BLaER1 treated with 17β-estradiol and CSF1 and Interleukin-3, amounts not matched to agents 10 nM and 100 nM (cell line): ENCODE data around the gene ERFL.

Source experiments
- H3K27ac ChIP-seq, 11 experiments: shearing (Covaris generic); formaldehyde crosslinking; 2 replicates each; pipeline ENCODE4 v1.8.1; 2022
- H3K27me3 ChIP-seq, 11 experiments: shearing (Covaris generic); formaldehyde crosslinking; 2 replicates each; pipeline ENCODE4 v1.8.1; 2022
- H3K36me3 ChIP-seq, 11 experiments: shearing (Covaris generic); formaldehyde crosslinking; 2 replicates each; pipeline ENCODE4 v1.8.1; 2022
- H3K4me1 ChIP-seq, 10 experiments: shearing (Covaris generic); formaldehyde crosslinking; 2 replicates each; pipeline ENCODE4 v1.8.1; 2022
- H3K4me2 ChIP-seq, 11 experiments: shearing (Covaris generic); formaldehyde crosslinking; 2 replicates each; pipeline ENCODE4 v1.8.1; 2022
- H3K4me3 ChIP-seq, 10 experiments: shearing (Covaris generic); formaldehyde crosslinking; 2 replicates each; pipeline ENCODE4 v1.8.1; 2022
- H3K9ac ChIP-seq, 11 experiments: shearing (Covaris generic); formaldehyde crosslinking; 2 replicates each; pipeline ENCODE4 v1.8.1; 2022
- H3K9me3 ChIP-seq, 11 experiments: shearing (Covaris generic); formaldehyde crosslinking; replicated peaks in 1 of 11; 2 replicates each; pipeline ENCODE4 v1.8.1; 2022
- H4K20me1 ChIP-seq, 11 experiments: shearing (Covaris generic); formaldehyde crosslinking; 2 replicates each; pipeline ENCODE4 v1.8.1; 2022
- Cebpa-rat ChIP-seq, 11 experiments: shearing (Covaris generic); IDR thresholded peaks; 2 replicates each; pipeline ENCODE4 v1.8.1; 2022

ERFL gene

DNA sequence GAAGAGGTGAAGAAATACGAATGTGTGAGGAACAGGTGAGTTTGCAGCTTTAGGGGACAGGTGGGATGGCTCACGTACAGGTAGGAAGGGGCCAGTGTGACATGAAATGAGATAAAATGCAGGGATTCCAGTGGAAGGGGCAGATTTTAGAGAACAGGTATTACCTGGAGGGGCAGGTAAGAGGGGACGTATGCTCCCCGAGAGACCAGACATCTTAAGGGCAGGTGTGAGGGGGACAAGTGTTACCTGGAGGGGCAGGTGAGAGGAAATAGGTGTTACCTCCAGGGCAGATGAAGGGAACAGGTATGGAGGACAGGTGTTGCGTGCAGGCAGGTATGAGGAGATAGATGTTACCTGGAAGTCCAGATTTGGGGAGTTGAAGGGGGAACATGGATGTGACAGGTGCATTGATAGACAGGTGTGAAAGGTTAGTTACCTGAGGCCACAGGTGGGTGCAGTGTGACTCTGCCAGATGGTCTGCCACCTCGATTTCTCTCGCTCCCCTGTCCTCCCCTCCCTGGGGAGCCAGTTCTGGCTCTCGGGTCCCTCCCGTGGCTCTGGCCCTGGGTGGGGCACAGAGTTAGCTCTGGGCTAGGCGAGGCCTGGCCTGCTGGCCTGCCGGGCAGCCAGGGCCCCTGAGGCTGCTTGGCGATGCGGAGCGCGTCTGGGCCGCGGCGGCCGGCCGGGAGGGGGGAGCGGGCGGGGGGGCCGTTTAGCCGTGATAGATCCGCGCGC, 2.1 kb downstream of the ERFL start:
- H3K4me3 ChIP-seq, result no peak overlapping the region
- H3K9me3 ChIP-seq, result no peaks in the 10 kb centered on the region
- peaks cover 87 to 96% (median 91%) of the 10 kb centered on the region in 11 experiments for H3K27me3 ChIP-seq
- H3K27ac ChIP-seq, result no peak overlapping the region
- peaks cover 0 to 29% (median 5%) of the 10 kb centered on the region in 11 experiments; a peak in 11 of 22 replicates for H4K20me1 ChIP-seq
- peaks cover 20 to 46% (median 36%) of the 10 kb centered on the region in 10 experiments for H3K4me1 ChIP-seq
- H3K36me3 ChIP-seq, result no peaks in the 10 kb centered on the region
- no peak overlapping the region for H3K9ac ChIP-seq
- TF ChIP-seq Cebpa-rat (IDR thresholded peaks at IDR 0.05), result no peak
- no peak overlapping the region for H3K4me2 ChIP-seq

GRCh38 chr19:41925208-41926003, 2.8 kb downstream of the ERFL start:
- TF ChIP-seq Cebpa-rat (IDR thresholded peaks at IDR 0.05), result no peak
- H3K4me2 ChIP-seq, result no peak overlapping the region
- no peak overlapping the region for H3K9ac ChIP-seq
- peaks cover 19 to 46% (median 35%) of the 10 kb centered on the region in 10 experiments for H3K4me1 ChIP-seq
- H3K27me3 ChIP-seq, result peaks cover 86 to 94% (median 91%) of the 10 kb centered on the region in 11 experiments
- peaks cover 0 to 29% (median 5%) of the 10 kb centered on the region in 11 experiments; a peak in 11 of 22 replicates for H4K20me1 ChIP-seq
- no peaks in the 10 kb centered on the region for H3K36me3 ChIP-seq
- H3K27ac ChIP-seq, result no peak overlapping the region
- H3K4me3 ChIP-seq, result no peak overlapping the region
- no peaks in the 10 kb centered on the region for H3K9me3 ChIP-seq

GRCh38 chr19:41924151-41925145, 3.8 kb downstream of the ERFL start:
- peaks cover 19 to 40% (median 30%) of the 10 kb centered on the region in 10 experiments for H3K4me1 ChIP-seq
- H3K4me3 ChIP-seq, result no peak overlapping the region
- peaks cover 76 to 85% (median 82%) of the 10 kb centered on the region in 11 experiments for H3K27me3 ChIP-seq
- peaks cover 0 to 29% (median 5%) of the 10 kb centered on the region in 11 experiments; a peak in 11 of 22 replicates for H4K20me1 ChIP-seq
- H3K4me2 ChIP-seq, result no peak overlapping the region
- no peaks in the 10 kb centered on the region for H3K36me3 ChIP-seq
- no peak for TF ChIP-seq Cebpa-rat (IDR thresholded peaks at IDR 0.05)
- no peak overlapping the region for H3K9ac ChIP-seq
- no peaks in the 10 kb centered on the region for H3K9me3 ChIP-seq
- no peak overlapping the region for H3K27ac ChIP-seq

- no peak for TF ChIP-seq Cebpa-rat (IDR thresholded peaks at IDR 0.05)
- H3K4me3 ChIP-seq, result no peak overlapping the region
- no peak overlapping the region for H3K27ac ChIP-seq
- H3K9me3 ChIP-seq, result no peaks in the 10 kb centered on the region
- peaks cover 65 to 74% (median 72%) of the 10 kb centered on the region in 11 experiments for H3K27me3 ChIP-seq
- no peaks in the 10 kb centered on the region for H3K36me3 ChIP-seq
- no peak overlapping the region for H3K9ac ChIP-seq
- peaks cover 0 to 29% (median 5%) of the 10 kb centered on the region in 11 experiments; a peak in 11 of 22 replicates for H4K20me1 ChIP-seq
- H3K4me2 ChIP-seq, result peak overlapping the region in 3 of 11 experiments; percentile 7 to 18 (median 12); a peak in 2 of 22 replicates
- H3K4me1 ChIP-seq, result peaks cover 17 to 32% (median 23%) of the 10 kb centered on the region in 10 experiments
Observed at GRCh38 chr19:41923045-41923788, 5.0 kb downstream of the ERFL start.

- H3K27me3 ChIP-seq, result peaks cover 61 to 74% (median 72%) of the 10 kb centered on the region in 11 experiments
- H3K9me3 ChIP-seq, result no peaks in the 10 kb centered on the region
Observed at GRCh38 chr19:41922585-41922984, 5.7 kb downstream of the ERFL start.

DNA sequence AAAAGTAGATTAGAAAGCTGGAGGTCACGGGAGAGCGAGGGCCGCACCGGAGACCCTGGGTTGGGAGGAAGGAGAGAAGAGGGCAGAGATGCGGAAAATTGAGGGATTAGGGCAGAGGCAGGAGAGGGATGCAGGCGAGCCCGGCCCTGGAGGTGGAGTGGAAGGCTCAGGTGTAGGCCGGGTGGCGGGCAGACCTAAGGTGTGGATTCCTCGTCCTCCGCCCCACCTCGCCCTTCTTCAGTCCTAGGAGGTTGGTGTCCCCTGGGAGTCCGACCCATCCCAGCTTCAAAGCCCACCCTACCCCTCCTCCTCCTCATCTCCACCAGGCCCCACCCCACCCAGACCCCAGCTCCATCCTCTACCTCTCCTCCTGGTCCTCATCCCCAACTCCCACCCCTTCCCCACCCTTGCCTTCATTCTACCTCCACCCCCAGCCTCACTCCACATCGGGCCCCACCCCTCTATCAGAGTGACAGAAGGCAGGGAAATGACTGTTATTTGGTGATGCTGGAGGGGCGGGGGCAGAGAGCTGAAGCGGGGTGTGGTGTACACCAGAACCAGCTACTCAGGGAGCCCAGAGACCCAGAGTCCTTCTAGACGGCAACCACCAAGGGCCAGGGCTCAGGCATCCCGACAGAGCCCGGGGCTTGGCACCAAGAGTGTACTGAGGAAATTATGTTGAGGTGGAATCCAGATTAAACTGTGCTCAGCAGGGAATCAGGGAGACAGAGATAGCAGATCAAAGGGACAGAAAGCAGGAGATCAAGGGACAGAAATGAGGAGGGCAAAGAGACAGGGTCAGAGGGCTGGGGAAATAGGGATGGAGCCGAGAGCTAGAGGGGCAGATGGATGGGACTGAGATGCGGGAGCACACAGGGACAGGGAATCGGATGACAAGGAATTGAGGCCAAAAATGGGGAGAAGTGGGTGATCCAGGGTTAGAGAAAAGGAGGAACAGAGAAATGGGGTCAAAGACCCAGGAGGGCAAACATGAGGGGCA, 6.4 kb downstream of the ERFL start:
- H3K27ac ChIP-seq, result no peak overlapping the region
- no peaks in the 10 kb centered on the region for H3K9me3 ChIP-seq
- H3K27me3 ChIP-seq, result peaks cover 57 to 74% (median 72%) of the 10 kb centered on the region in 11 experiments
- H3K4me3 ChIP-seq, result peak overlapping the region in 4 of 10 experiments; percentile 16 to 48 (median 39); a peak in 8 of 20 replicates
- H4K20me1 ChIP-seq, result peaks cover 0 to 20% (median under 1%) of the 10 kb centered on the region in 11 experiments; a peak in 9 of 22 replicates
- peak overlapping the region; percentile 73 to 93 (median 86) for H3K4me2 ChIP-seq
- H3K9ac ChIP-seq, result peak overlapping the region in 9 of 11 experiments; percentile 3 to 55 (median 36); a peak in 12 of 22 replicates
- H3K4me1 ChIP-seq, result peaks cover 17 to 23% (median 21%) of the 10 kb centered on the region in 10 experiments
- TF ChIP-seq Cebpa-rat (IDR thresholded peaks at IDR 0.05), result no peak
- no peaks in the 10 kb centered on the region for H3K36me3 ChIP-seq

More at GRCh38 chr19:41922585-41922984, 5.7 kb downstream of the ERFL start:
- Histone ChIP-seq H3K4me1 (peaks cover 17 to 30% (median 23%) of the 10 kb centered on the region in 10 experiments), H3K36me3 (no peaks in the 10 kb centered on the region), H3K27ac (no peak overlapping the region), H4K20me1 (peaks cover 0 to 27% (median 5%) of the 10 kb centered on the region in 11 experiments; a peak in 11 of 22 replicates), H3K9ac (no peak overlapping the region), H3K4me2 (peak overlapping the region in 6 of 11 experiments; percentile 7 to 86 (median 26); a peak in 6 of 22 replicates), H3K4me3 (no peak overlapping the region)
- TF ChIP-seq Cebpa-rat (IDR thresholded peaks at IDR 0.05), result no peak
